Umbilical cord (tissue), 2 donors: ENCODE data around the gene DEFB128. TPM values are rescaled to one million over a fixed set of nuclear protein-coding genes. Genes with fewer than 3 reads are reported as not detected.
A peak's percentile ranks its signal among the peaks of the same experiment; 100 is the strongest.
"Not testable (repeated sequence)": the region's sequence is repeated elsewhere in the genome, so short reads cannot be mapped to it uniquely, and the experiment has no call there.

Source experiments
- DNase-seq: peaks from one replicate; pipeline ENCODE4 v3.0.0-alpha.2; 2015; ENCODE audit warnings: low spot score
- total RNA-seq: library from RNA; depleted of rRNA; stranded (reverse); fragments of >200 nt; gene quantifications from one replicate; pipeline ENCODE4 v1.2.3, GENCODE V29; 2014; ENCODE audit warnings: low replicate concordance; ENCODE audit not compliant: insufficient read depth

Gene DEFB128
- total RNA-seq = not detected

GRCh38 chr20:189611-190010 is at the start of gene DEFB128:
Gene DEFB128, minus strand, starts transcription at chr20:189711. Its CDS starts 88 bp downstream, at chr20:189623.
- DNase-seq = no peak

GRCh38 chr20:237929-238328 is 48.4 kb upstream of the DEFB128 start:
- DNase-seq = peak; percentile 9

- peak; percentile 28 for DNase-seq
Measured at GRCh38 chr20:237489-237888, 48.0 kb upstream of the DEFB128 start.

GRCh38 chr20:235891-236290 is 46.4 kb upstream of the DEFB128 start:
- peak; percentile 8 for DNase-seq

GRCh38 chr20:227439-228105 is 38.1 kb upstream of the DEFB128 start:
- DNase-seq = peak; percentile 2

GRCh38 chr20:226958-227357 is 37.4 kb upstream of the DEFB128 start, which contains the start of gene DEFB129:
Gene DEFB129, plus strand, starts transcription at chr20:227258. Its CDS starts 31 bp downstream, at chr20:227289.
- no peak for DNase-seq

GRCh38 chr20:225879-226278 is 36.4 kb upstream of the DEFB128 start:
- not testable (repeated sequence) for DNase-seq

- DNase-seq = no peak
Measured at GRCh38 chr20:221258-221830, 31.8 kb upstream of the DEFB128 start.

- DNase-seq = no peak
Measured at GRCh38 chr20:219290-220115, 30.0 kb upstream of the DEFB128 start.

GRCh38 chr20:217266-217665 is 27.8 kb upstream of the DEFB128 start:
- no peak for DNase-seq

- no peak for DNase-seq
Measured at GRCh38 chr20:215796-216195, 26.3 kb upstream of the DEFB128 start.

- no peak for DNase-seq
Measured at GRCh38 chr20:214383-214782, 24.9 kb upstream of the DEFB128 start.

GRCh38 chr20:210809-211502 is 21.4 kb upstream of the DEFB128 start:
- DNase-seq = peak; percentile 1

GRCh38 chr20:208942-209566 is 19.5 kb upstream of the DEFB128 start:
- DNase-seq = peak; percentile 56

GRCh38 chr20:203630-204029 is 14.1 kb upstream of the DEFB128 start:
- DNase-seq = not testable (repeated sequence)

GRCh38 chr20:199996-200395 is 10.5 kb upstream of the DEFB128 start:
- DNase-seq = no peak

GRCh38 chr20:198225-198624 is 8.7 kb upstream of the DEFB128 start:
- DNase-seq = no peak

GRCh38 chr20:187733-188132 is 1.8 kb downstream of the DEFB128 start:
- DNase-seq = no peak

GRCh38 chr20:184288-184687 is 5.2 kb downstream of the DEFB128 start:
- DNase-seq = no peak

- no peak for DNase-seq
Measured at GRCh38 chr20:168876-169275, 20.6 kb downstream of the DEFB128 start.

GRCh38 chr20:164618-165017 is 24.9 kb downstream of the DEFB128 start:
- no peak for DNase-seq
